Liver (tissue), 9 donors: ENCODE results near the gene ZBTB12. TPM values are rescaled to one million over a fixed set of nuclear protein-coding genes. Genes with fewer than 3 reads are reported as not detected.
A peak's percentile ranks its signal among the peaks of the same experiment; 100 is the strongest.

ENCODE experiments used
- DNase-seq: peaks from one replicate; pipeline ENCODE4 v3.0.0-alpha.2; 2017; ENCODE audit warnings: low spot score
- H3K27ac ChIP-seq, 2 donors: one replicate each; pipeline ENCODE4 v1.7.0; 2013; ENCODE audit warnings: inconsistent platforms in 2 of 2, low read length in 2 of 2, control low read depth in 1 of 2, low read depth in 1 of 2, mild to moderate bottlenecking in 1 of 2
- H3K27me3 ChIP-seq, 4 donors: one replicate each; pipeline versions ENCODE4 v1.6.1 to v1.7.0; 2013; ENCODE audit warnings: low read length in 3 of 4, inconsistent platforms in 1 of 4, mild to moderate bottlenecking in 1 of 4, moderate library complexity in 1 of 4; ENCODE audit not compliant: control insufficient read depth in 4 of 4, insufficient read depth in 4 of 4
- H3K36me3 ChIP-seq, 4 donors: one replicate each; pipeline versions ENCODE4 v1.6.1 to v1.7.0; 2013; ENCODE audit warnings: low read length in 3 of 4, mild to moderate bottlenecking in 3 of 4, low read depth in 1 of 4, moderate library complexity in 1 of 4; ENCODE audit not compliant: control insufficient read depth in 4 of 4, insufficient read depth in 3 of 4
- H3K4me1 ChIP-seq, 4 donors: one replicate each; pipeline versions ENCODE4 v1.6.1 to v1.7.0; 2013; ENCODE audit warnings: low read length in 3 of 4, mild to moderate bottlenecking in 3 of 4, moderate library complexity in 1 of 4; ENCODE audit not compliant: control insufficient read depth in 4 of 4, insufficient read depth in 4 of 4
- H3K4me3 ChIP-seq, 3 donors: one replicate each; pipeline versions ENCODE4 v1.6.1 to v1.7.0; 2013; ENCODE audit warnings: low read length in 3 of 3, control low read depth in 1 of 3, low read depth in 1 of 3, mild to moderate bottlenecking in 1 of 3
- H3K9ac ChIP-seq, 2 donors: one replicate each; pipeline ENCODE4 v1.7.0; 2013; ENCODE audit warnings: low read length in 2 of 2, mild to moderate bottlenecking in 2 of 2, moderate library complexity in 2 of 2, control low read depth in 1 of 2, low read depth in 1 of 2
- H3K9me3 ChIP-seq, 4 donors: one replicate each; pipeline versions ENCODE4 v1.6.1 to v1.7.0; 2013; ENCODE audit warnings: low read length in 3 of 4; ENCODE audit not compliant: control insufficient read depth in 4 of 4
- CTCF ChIP-seq: fragments of 150-350 bp; IDR thresholded peaks from 2 replicates; pipeline ENCODE4 v1.5.1; 2017; ENCODE audit warnings: improper control_type of control experiment, low read depth, low read length; ENCODE audit not compliant: missing input control
- EGR1 ChIP-seq, 2 donors: IDR thresholded peaks; 2 replicates each; pipeline ENCODE4 v1.6.1; 2016 to 2018; ENCODE audit warnings: antibody characterized with exemption in 2 of 2, low read depth in 2 of 2
- FOXA1 ChIP-seq: IDR thresholded peaks from 2 replicates; pipeline ENCODE4 v1.6.1; 2016; ENCODE audit warnings: antibody characterized with exemption
- FOXA2 ChIP-seq: IDR thresholded peaks from 2 replicates; pipeline ENCODE4 v1.6.1; 2016; ENCODE audit warnings: antibody characterized with exemption
- HNF4A ChIP-seq, 2 donors: conservative IDR thresholded peaks; 2 replicates each; pipeline ENCODE4 v1.6.1; 2016; ENCODE audit warnings: antibody characterized with exemption in 2 of 2, mild to moderate bottlenecking in 2 of 2
- HNF4G ChIP-seq: IDR thresholded peaks from 2 replicates; pipeline ENCODE4 v1.6.1; 2016; ENCODE audit warnings: antibody characterized with exemption
- NR2F2 ChIP-seq: IDR thresholded peaks from 2 replicates; pipeline ENCODE4 v1.6.1; 2016; ENCODE audit warnings: antibody characterized with exemption
- RAD21 ChIP-seq, 2 donors: IDR thresholded peaks; 2 replicates each; pipeline ENCODE4 v1.6.1; 2016; ENCODE audit warnings: antibody characterized with exemption in 2 of 2, mild to moderate bottlenecking in 2 of 2
- RXRA ChIP-seq, 2 donors: IDR thresholded peaks; 2 replicates each; pipeline ENCODE4 v1.6.1; 2017 to 2018; ENCODE audit warnings: antibody characterized with exemption in 2 of 2, mild to moderate bottlenecking in 1 of 2
- TAF1 ChIP-seq: conservative IDR thresholded peaks from 2 replicates; pipeline ENCODE4 v1.6.1; 2016; ENCODE audit warnings: antibody characterized with exemption, mild to moderate bottlenecking
- YY1 ChIP-seq: IDR thresholded peaks from 2 replicates; pipeline ENCODE4 v1.6.1; 2016; ENCODE audit warnings: antibody characterized with exemption, mild to moderate bottlenecking
- WGBS: extraction: QIAGEN DNeasy Blood & Tissue Kit; methylation state at CpG from one replicate; pipeline ENCODE4 v1.1.7; 2013; 5-methylcytosine and 5-hydroxymethylcytosine counted together
- polyA plus RNA-seq, 2 donors: library from polyadenylated mRNA; stranded (reverse) in 1 of 2; unstranded in 1 of 2; fragments of 200-250 nt in 1 of 2; fragments of >200 nt in 1 of 2; fragmentation: Nextera tagmentation in 1 of 2; extraction: Ambion mirVana in 1 of 2; gene quantifications; one replicate each; pipeline versions ENCODE4 v1.2.1 to v1.2.3, GENCODE V29; 2013 to 2015
- total RNA-seq, 2 donors: library from RNA; depleted of rRNA; stranded (reverse); fragments of >200 nt; gene quantifications; one replicate each; pipeline ENCODE4 v1.2.3, GENCODE V29; 2014
- donor health status: healthy.
- donor health status: healthy.
- donor health status: healthy.
- donor health status: healthy.
- donor health status: healthy.

ZBTB12 gene
- total and polyA plus RNA-seq, 4 donors, result 0.25 to 2.3 (median 0.83) TPM; not detected in 1

- no peaks in the 10 kb centered on the region for H3K9me3 ChIP-seq
- WGBS, result 95% methylated on average over 3 of the region's 3 CpGs
- H3K9ac ChIP-seq, result no peak overlapping the region
- H3K27me3 ChIP-seq, result no peaks in the 10 kb centered on the region
- H3K27ac ChIP-seq, result no peak overlapping the region
- no peak for DNase-seq
- H3K4me1 ChIP-seq, result no peaks in the 10 kb centered on the region
- no peak for TF ChIP-seq NR2F2
- TF ChIP-seq RXRA (IDR thresholded peaks at IDR 0.05), result no peak
- no peak for TF ChIP-seq FOXA2
- TF ChIP-seq HNF4A (conservative IDR thresholded peaks at IDR 0.05), result no peak
- TF ChIP-seq CTCF, result no peak
- TF ChIP-seq HNF4G, result no peak
- no peak for TF ChIP-seq FOXA1
- TF ChIP-seq EGR1 (IDR thresholded peaks at IDR 0.05; ENCODE audit: low read depth in 2 of 2), result no peak
- TF ChIP-seq YY1, result no peak
- no peak overlapping the region for H3K4me3 ChIP-seq
- peaks cover 8 to 57% (median 27%) of the 10 kb centered on the region in 4 donors for H3K36me3 ChIP-seq
Measured at GRCh38 chr6:31889331-31889972, 12.4 kb downstream of the ZBTB12 start.

GRCh38 chr6:31888276-31889258, 13.3 kb downstream of the ZBTB12 start:
- H3K4me3 ChIP-seq, result no peak overlapping the region
- peaks cover 11 to 66% (median 31%) of the 10 kb centered on the region in 4 donors for H3K36me3 ChIP-seq
- TF ChIP-seq TAF1 (no peak), RAD21 (IDR thresholded peaks at IDR 0.05) (peak in 1 of 2 donors; percentile 71), CTCF (peak; percentile 40)
- H3K27me3 ChIP-seq, result no peaks in the 10 kb centered on the region
- H3K4me1 ChIP-seq, result no peaks in the 10 kb centered on the region
- H3K9ac ChIP-seq, result no peak overlapping the region
- 84% methylated on average over 43 of the region's 43 CpGs for WGBS
- H3K27ac ChIP-seq, result no peak overlapping the region
- peak; percentile 67 for DNase-seq
- H3K9me3 ChIP-seq, result no peaks in the 10 kb centered on the region
